HUES48 (cell line): ENCODE results near the gene CST9.

ENCODE experiments used
- H3K27ac ChIP-seq: one replicate; pipeline ENCODE4 v1.7.0; 2013; ENCODE audit warnings: low read depth, low read length, inconsistent platforms
- H3K27me3 ChIP-seq: 2 replicates; pipeline ENCODE4 v1.6.1; 2013; ENCODE audit warnings: mild to moderate bottlenecking, low read length; ENCODE audit not compliant: control insufficient read depth, insufficient read depth
- H3K36me3 ChIP-seq: 2 replicates; pipeline ENCODE4 v1.6.1; 2013; ENCODE audit warnings: low read length; ENCODE audit not compliant: control insufficient read depth, insufficient read depth
- H3K4me1 ChIP-seq: 2 replicates; pipeline ENCODE4 v1.6.1; 2013; ENCODE audit warnings: mild to moderate bottlenecking, low read length; ENCODE audit not compliant: control insufficient read depth, insufficient read depth
- H3K4me3 ChIP-seq: 2 replicates; pipeline ENCODE4 v1.5.1; 2013; ENCODE audit warnings: mild to moderate bottlenecking, low read depth, low read length
- H3K9ac ChIP-seq: 2 replicates; pipeline ENCODE4 v1.6.1; 2013; ENCODE audit warnings: mild to moderate bottlenecking, low read depth, low read length, moderate library complexity
- H3K9me3 ChIP-seq: 2 replicates; pipeline ENCODE4 v1.6.1; 2013; ENCODE audit warnings: low read length; ENCODE audit not compliant: control insufficient read depth, insufficient read depth

CST9 gene

DNA sequence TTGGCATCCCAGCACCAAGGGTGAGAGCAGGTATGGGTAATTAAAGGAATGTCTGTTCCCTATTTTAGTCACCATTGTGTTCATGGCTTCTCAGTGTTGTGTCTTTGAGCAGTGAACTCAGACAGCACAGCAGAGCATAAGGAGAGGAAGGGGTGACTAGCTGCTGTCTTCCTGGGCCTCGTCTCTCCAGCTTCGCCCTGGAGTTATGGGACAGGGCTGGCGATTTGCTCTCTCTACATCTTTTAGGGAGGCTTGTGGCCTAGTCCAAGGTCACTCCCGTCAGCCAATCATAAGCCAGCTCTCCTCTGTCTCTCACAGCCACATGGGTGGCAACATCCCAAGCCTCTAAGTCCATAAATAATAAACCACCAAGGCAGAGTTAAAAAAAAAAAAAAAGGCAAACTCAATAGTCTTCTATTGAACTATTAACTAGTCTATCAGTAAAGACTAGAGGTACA, 24.7 kb upstream of the CST9 start:
- Histone ChIP-seq H3K9ac (no peak overlapping the region), H3K27me3 (no peaks in the 10 kb centered on the region), H3K4me1 (no peaks in the 10 kb centered on the region; the same call in 1 of the 2 replicates), H3K9me3 (no peaks in the 10 kb centered on the region), H3K36me3 (no peaks in the 10 kb centered on the region), H3K27ac (no peak overlapping the region), H3K4me3 (no peak overlapping the region)

DNA sequence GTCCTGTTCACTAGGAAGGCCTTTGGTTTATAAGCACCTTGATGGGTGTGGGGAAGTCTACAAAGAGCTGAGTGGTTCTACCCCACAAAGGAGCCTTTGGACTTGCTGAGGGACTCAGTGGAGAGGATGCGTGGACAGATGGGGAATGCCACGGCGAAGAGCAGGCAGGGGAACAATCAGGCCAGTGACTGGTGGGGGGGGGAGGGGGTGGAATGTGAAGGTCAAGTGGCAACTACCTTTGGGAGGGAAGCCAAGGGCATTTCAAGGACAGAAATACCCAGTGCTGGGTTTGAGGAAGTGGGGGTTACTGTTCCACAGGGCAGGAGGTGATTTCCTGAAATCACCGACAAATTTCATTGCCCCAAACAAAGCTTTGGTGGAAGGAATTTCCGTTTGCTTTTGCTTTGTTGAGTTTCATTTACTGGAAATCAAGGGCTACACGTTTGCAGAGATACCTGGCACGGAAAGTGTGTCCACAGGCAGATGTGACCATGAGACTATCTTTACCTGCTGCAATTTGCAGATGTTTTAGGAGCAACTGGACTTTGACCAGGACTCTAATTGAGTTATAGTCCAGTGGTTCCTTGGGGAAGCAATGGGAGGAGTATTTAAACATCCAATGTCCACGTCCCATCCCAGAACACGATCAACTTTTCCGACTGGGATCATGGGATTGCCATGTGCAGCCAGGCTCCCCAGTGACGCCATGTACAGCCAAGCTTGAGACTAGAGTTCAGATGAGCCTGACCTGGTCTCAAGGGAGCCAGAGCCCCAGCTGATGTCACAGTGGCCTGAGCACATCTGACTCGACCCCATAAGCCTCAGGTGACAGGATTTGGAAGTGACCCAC, 24.1 kb upstream of the CST9 start:
- Histone ChIP-seq H3K4me1 (no peaks in the 10 kb centered on the region; the same call in 1 of the 2 replicates), H3K9me3 (no peaks in the 10 kb centered on the region), H3K27ac (no peak overlapping the region), H3K27me3 (no peaks in the 10 kb centered on the region), H3K4me3 (no peak overlapping the region), H3K36me3 (no peaks in the 10 kb centered on the region), H3K9ac (no peak overlapping the region)

DNA sequence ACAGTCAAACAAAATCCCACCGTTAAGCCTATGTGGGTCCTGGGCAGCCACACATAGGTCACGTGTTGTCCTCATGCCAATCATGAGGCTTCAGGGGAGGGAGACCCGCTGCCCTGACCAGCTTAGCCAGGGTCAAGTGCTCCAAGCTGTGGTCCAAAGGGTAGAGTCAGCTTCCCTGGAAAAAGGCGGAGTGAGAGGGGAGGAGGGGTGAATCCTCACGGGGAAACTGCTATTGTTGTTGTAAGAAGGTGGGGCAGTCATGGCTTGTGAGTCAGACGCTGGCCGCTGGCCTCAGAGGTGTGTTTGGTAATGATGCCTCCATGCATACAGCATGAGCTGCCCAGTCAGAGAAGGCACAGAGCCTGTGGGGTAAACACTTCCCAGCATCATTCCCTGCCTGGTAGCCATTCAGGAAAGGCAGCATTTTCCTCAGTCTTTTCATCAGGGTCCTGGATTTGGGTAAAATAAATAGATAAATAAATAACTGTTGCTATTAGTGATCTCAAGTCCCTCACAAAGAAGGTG, 23.4 kb upstream of the CST9 start:
- Histone ChIP-seq H3K9ac (no peak overlapping the region), H3K27ac (no peak overlapping the region), H3K36me3 (no peaks in the 10 kb centered on the region), H3K9me3 (no peaks in the 10 kb centered on the region), H3K4me3 (no peak overlapping the region), H3K27me3 (no peaks in the 10 kb centered on the region), H3K4me1 (no peaks in the 10 kb centered on the region; the same call in 1 of the 2 replicates)

DNA sequence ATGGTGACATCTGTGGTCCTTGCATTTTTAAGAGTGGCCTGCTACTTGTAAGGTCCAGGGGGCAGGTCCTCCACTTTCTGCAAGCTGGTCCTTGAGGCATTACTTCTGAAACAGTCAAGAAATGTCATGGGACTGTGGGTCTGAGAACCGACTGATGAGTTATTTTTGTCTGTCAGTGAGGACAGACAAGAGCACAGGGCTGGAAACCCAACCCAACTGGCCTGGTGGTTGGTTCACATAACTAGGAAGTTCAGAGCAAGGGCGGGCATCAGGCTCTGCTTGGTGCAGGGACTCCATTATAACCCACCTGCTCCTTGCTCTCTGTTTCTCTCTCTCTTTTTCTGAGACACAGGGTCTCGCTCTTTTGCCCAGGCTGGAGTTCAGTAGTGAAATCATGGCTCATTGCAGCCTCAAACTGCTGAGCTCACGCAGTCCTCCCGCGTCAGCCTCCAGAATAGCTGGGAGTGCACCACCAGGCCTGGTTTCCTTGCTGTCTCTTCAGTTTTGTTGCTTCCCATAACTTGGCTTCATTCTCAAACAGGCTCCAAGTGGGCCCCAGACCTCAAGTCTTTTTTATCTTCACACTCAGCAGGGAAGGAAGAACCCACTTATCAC, 22.8 kb upstream of the CST9 start:
- H3K27ac ChIP-seq: no peak overlapping the region
- no peak overlapping the region for H3K9ac ChIP-seq
- no peaks in the 10 kb centered on the region for H3K9me3 ChIP-seq
- no peaks in the 10 kb centered on the region for H3K36me3 ChIP-seq
- no peaks in the 10 kb centered on the region for H3K27me3 ChIP-seq
- no peak overlapping the region for H3K4me3 ChIP-seq
- no peaks in the 10 kb centered on the region; the same call in 1 of the 2 replicates for H3K4me1 ChIP-seq

DNA sequence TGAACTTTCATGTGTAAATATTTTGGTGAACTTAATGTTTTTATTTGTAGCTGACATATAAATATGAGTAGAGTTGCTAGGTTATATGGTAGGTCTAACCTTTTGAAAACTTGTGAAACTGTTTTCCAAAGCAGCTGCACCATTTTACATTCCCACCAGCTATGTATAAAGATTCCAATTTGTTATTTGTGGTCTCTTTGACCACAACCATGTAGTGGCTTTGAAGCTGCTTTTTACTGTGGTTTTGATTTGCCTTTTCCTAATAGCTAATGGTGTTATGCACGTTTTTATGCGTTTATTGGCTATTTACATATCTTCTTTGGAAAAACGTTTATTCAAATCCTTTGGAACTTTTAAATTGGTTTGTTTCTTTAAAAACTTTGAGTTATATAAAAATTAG, 21.8 kb upstream of the CST9 start:
- Histone ChIP-seq H3K4me1 (no peaks in the 10 kb centered on the region; the same call in 1 of the 2 replicates), H3K27ac (no peak overlapping the region)

DNA sequence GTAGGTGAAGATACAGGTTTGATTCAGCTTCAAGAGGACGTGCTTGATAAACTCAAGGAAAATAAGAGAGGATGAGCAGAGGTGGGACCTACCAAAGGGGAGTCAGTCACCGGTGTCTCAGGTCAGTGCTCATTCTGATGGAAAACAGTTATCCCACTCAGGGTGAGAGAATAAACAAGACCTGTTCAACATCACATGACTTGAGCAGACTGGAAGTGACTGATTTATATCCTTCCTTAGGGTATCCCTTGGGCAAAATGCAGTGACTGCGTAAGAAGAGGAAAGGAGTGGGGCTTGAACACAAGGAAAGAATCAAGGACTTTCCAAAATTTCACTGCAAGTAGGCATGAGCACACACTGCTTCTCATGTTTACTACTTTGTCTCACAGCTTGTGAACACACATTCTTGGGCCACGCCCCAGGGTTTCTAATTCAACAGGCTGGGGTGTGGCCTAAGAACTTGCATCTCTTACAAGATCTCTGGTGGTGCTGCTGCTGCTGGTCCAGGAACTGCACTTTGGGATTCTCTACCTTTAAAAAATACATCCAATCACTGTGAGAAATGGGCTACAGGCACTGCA, 20.4 kb upstream of the CST9 start:
- Histone ChIP-seq H3K4me1 (no peaks in the 10 kb centered on the region; the same call in 1 of the 2 replicates), H3K27ac (no peak overlapping the region)

More for the DNA sequence above, 21.8 kb upstream of the CST9 start:
- Histone ChIP-seq H3K36me3 (no peaks in the 10 kb centered on the region), H3K9me3 (no peaks in the 10 kb centered on the region), H3K27me3 (no peaks in the 10 kb centered on the region), H3K4me3 (no peak overlapping the region), H3K9ac (no peak overlapping the region)

DNA sequence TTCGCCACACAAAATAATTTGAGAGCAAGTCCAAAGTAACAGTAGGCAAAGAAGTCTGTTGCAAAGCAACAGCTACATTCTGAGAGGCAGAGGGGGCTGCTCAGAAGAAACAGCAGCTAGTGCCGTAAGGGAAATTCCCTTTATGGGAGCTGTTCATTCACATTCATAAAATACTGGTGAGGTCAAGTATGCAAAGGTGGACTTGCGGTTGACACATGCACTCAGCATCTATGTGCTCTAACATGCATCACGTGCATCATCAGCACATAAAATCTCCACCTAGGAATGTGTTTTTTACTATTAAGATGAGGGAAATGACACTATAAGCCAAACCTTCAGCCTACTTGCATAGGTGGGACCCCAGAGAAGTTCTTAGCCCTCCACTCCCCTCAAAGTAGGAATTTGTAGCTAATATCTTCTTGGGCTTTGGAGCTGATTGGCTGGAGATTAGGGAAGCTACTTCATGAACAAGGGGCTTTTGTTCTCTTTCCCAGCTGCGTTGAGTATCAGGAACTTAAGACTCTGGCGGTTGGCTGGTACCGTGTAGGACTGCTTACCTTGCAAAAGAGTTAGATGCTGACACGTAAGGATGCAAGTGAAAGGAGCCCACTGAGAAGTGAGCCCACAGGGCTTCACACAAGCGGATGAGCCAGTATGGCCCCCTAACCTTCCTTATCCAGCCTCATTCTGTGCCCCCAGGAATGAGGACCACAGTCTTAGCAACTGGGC, 19.7 kb upstream of the CST9 start:
- no peaks in the 10 kb centered on the region for H3K9me3 ChIP-seq
- no peaks in the 10 kb centered on the region; the same call in 1 of the 2 replicates for H3K4me1 ChIP-seq
- H3K4me3 ChIP-seq: no peak overlapping the region
- H3K9ac ChIP-seq: no peak overlapping the region
- H3K27ac ChIP-seq: no peak overlapping the region
- no peaks in the 10 kb centered on the region for H3K27me3 ChIP-seq
- no peaks in the 10 kb centered on the region for H3K36me3 ChIP-seq

More for the DNA sequence above, 20.4 kb upstream of the CST9 start:
- H3K4me3 ChIP-seq: no peak overlapping the region
- H3K27me3 ChIP-seq: no peaks in the 10 kb centered on the region
- no peaks in the 10 kb centered on the region for H3K36me3 ChIP-seq
- H3K9ac ChIP-seq: no peak overlapping the region
- H3K9me3 ChIP-seq: no peaks in the 10 kb centered on the region

DNA sequence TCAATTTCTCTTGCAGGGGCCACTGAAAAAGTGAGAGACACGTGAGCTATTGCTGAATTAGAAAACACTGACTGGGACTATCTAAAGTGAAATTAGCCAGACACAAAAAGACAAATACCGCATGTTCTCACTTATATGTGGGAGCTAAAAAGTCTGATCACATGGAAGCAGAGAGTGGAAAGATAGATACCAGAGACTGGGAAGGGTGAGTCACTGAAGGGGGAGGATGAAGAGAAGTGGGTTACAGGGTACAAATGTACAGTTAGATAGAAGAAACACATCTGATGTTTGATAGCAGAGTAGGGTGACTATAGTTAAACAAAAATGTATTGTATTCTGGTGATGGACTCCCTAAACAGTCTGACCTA, 18.6 kb upstream of the CST9 start:
- Histone ChIP-seq H3K9ac (no peak overlapping the region), H3K4me1 (no peaks in the 10 kb centered on the region; the same call in 1 of the 2 replicates), H3K27ac (no peak overlapping the region), H3K27me3 (no peaks in the 10 kb centered on the region), H3K4me3 (no peak overlapping the region), H3K36me3 (no peaks in the 10 kb centered on the region), H3K9me3 (no peaks in the 10 kb centered on the region)

DNA sequence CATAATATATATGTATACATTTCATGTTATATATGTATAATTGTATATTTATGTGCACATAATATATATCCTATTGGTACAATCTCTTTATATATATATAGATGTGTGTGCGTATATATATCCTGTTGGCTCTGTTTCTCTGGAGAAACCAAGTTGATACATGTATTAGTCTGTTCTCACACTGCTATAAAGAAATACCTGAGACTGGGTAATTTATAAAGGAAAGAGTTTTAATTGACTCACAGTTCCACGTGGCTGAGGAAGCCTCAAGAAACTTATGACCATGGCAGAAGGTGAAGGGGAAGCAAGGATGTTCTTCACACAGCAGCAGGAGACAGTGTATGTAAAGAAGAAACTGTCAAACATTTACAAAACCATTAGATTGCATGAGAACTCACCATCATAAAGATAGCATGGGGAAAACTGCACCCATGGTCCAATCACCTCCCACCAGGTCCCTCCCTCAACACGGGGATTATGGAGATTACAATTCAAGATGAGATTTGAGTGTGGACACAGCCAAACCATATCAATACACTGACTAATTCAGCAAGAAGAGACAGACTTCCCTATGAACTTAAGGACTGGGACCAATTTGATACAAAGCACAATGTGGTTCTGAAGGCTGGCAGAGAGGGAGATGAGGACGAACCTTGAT, 18.1 kb upstream of the CST9 start:
- Histone ChIP-seq H3K9ac (no peak overlapping the region), H3K36me3 (no peaks in the 10 kb centered on the region)

DNA sequence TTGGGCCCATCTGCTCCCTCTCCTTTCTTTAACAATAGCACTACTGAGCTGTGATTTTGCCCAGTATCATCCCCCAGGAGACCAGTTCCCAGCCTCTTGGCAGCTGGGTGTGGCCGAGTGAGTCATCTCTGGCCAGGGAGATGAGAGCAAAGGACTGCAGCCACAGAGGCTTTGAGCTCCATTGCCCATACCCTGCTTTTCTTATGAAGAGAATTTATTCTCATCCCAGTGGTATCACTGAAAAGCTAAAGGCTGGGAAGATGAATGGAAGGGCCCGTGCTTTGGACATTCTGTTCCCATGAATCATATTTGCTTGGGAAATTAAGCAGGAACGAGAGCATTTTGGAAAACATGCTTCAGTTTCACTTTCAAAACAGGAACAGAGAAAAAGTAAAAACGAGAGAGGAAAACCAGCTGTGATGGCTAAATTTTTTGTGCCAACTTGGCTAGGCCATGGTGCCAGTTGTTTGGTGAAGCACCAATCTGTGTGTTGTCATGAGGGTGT, 17.2 kb upstream of the CST9 start:
- Histone ChIP-seq H3K36me3 (no peaks in the 10 kb centered on the region), H3K9me3 (no peaks in the 10 kb centered on the region), H3K27me3 (no peaks in the 10 kb centered on the region), H3K27ac (peak overlapping the region; percentile 22), H3K9ac (no peak overlapping the region), H3K4me3 (no peak overlapping the region), H3K4me1 (no peaks in the 10 kb centered on the region; the same call in 1 of the 2 replicates)

More for the DNA sequence above, 18.1 kb upstream of the CST9 start:
- Histone ChIP-seq H3K9me3 (no peaks in the 10 kb centered on the region), H3K27ac (no peak overlapping the region), H3K4me3 (no peak overlapping the region), H3K27me3 (no peaks in the 10 kb centered on the region), H3K4me1 (no peaks in the 10 kb centered on the region; the same call in 1 of the 2 replicates)
